GM12878 (cell line): Measurements from ENCODE around the gene AANAT. TPM values are rescaled to one million over a fixed set of nuclear protein-coding genes. Genes with fewer than 3 reads are reported as not detected.

Experiments
- ATAC-seq: fragments of 200-7000 bp; cut with Tn5 transposase; 3 replicates; pipeline ENCODE4 v1.9.1; 2020; ENCODE audit warnings: mild to moderate bottlenecking, moderate library complexity
- BruUV-seq: library from RNA; stranded (reverse); fragments of 400-500 nt; replicated peaks from 2 replicates; lab custom pipeline; 2021; lab: Mats Ljungman, UMichigan
- CTCF ChIA-PET: fragments of 300-600 bp; sonication (Branson Sonifier 250); formaldehyde crosslinking; extraction: SDS; loops from one replicate; lab custom pipeline; 2021; ENCODE audit warnings: inconsistent platforms; lab: Yijun Ruan, JAX
- POLR2A ChIA-PET: fragments of 350-600 bp; formaldehyde crosslinking; extraction: SDS; loops from one replicate; lab custom pipeline; 2021; ENCODE audit warnings: inconsistent platforms; lab: Charles Lee
- RAD21 ChIA-PET: fragments of 300-600 bp; sonication (Branson Sonifier 250); formaldehyde crosslinking; loops from one replicate; lab custom pipeline; 2023; ENCODE audit warnings: antibody characterized with exemption; ENCODE audit not compliant: unreplicated experiment; lab: Charles Lee
- SMC1A ChIA-PET: fragments of 300-600 bp; sonication (Branson Sonifier 250); formaldehyde crosslinking; loops from one replicate; lab custom pipeline; 2023; ENCODE audit not compliant: unreplicated experiment, uncharacterized antibody; lab: Charles Lee
- DNase-seq: peaks from one replicate; pipeline ENCODE4 v3.0.0-alpha.2; 2011; ENCODE audit warnings: low read depth, low spot score
- FAIRE-seq: peaks from 3 replicates; lab custom pipeline; 2011; peaks lifted over from hg19 to GRCh38; lab: Jason Lieb, UNC
- H2AFZ ChIP-seq: 2 replicates; pipeline ENCODE4 v1.6.0; 2011; ENCODE audit warnings: low read depth, low read length, control low read depth; ENCODE audit not compliant: control insufficient read depth
- H3K27ac ChIP-seq: 2 replicates; pipeline ENCODE4 v1.5.1; 2011; ENCODE audit warnings: control low read depth; ENCODE audit not compliant: control insufficient read depth, insufficient read depth
- H3K27me3 ChIP-seq, 2 experiments: replicated peaks in 1 of 2; 2 replicates each; pipeline versions ENCODE4 v1.6.0 to v1.6.1; 2011; ENCODE audit warnings: low read length in 1 of 2; ENCODE audit not compliant: control insufficient read depth in 2 of 2, insufficient read depth in 2 of 2
- H3K36me3 ChIP-seq, 2 experiments: 2 replicates each; pipeline ENCODE4 v1.5.1; 2011; ENCODE audit warnings: low read length in 1 of 2; ENCODE audit not compliant: control insufficient read depth in 2 of 2, insufficient read depth in 2 of 2
- H3K4me1 ChIP-seq: 2 replicates; pipeline ENCODE4 v1.6.1; 2011; ENCODE audit warnings: mild to moderate bottlenecking, low read length, moderate library complexity, mixed read lengths; ENCODE audit not compliant: control insufficient read depth, insufficient read depth
- H3K4me2 ChIP-seq: 2 replicates; pipeline ENCODE4 v1.6.0; 2011; ENCODE audit warnings: control low read depth; ENCODE audit not compliant: control insufficient read depth, insufficient read depth
- H3K4me3 ChIP-seq: fragments of 200-600 bp; sonication (generic); 2 replicates; pipeline ENCODE4 v1.5.1; 2016
- H3K79me2 ChIP-seq: 2 replicates; pipeline ENCODE4 v1.6.0; 2011; ENCODE audit warnings: low read length; ENCODE audit not compliant: control insufficient read depth, insufficient read depth
- H3K9ac ChIP-seq: 2 replicates; pipeline ENCODE4 v1.8.0; 2011; ENCODE audit warnings: low read length, control low read depth, mixed read lengths; ENCODE audit not compliant: control insufficient read depth, insufficient read depth
- H3K9me3 ChIP-seq: replicated peaks from 3 replicates; pipeline ENCODE4 v1.5.1; 2011; ENCODE audit warnings: mild to moderate bottlenecking, low read length; ENCODE audit not compliant: control insufficient read depth, insufficient read depth
- H4K20me1 ChIP-seq: 2 replicates; pipeline ENCODE4 v1.6.0; 2011; ENCODE audit not compliant: control insufficient read depth, insufficient read depth
- BHLHE40 ChIP-seq, 2 experiments: fragments of 450-650 bp in 1 of 2; IDR thresholded peaks; 2 replicates each; pipeline ENCODE4 v1.6.1; 2011 to 2017; ENCODE audit warnings: low read depth in 2 of 2, borderline replicate concordance in 1 of 2, improper control_type of control experiment in 1 of 2, low read length in 1 of 2, mild to moderate bottlenecking in 1 of 2
- ESRRA ChIP-seq: IDR thresholded peaks from 2 replicates; pipeline ENCODE4 v1.6.1; 2012; ENCODE audit warnings: mild to moderate bottlenecking, low read length, improper control_type of control experiment
- IKZF1 ChIP-seq: fragments of 450-650 bp; conservative IDR thresholded peaks from 2 replicates; pipeline ENCODE4 v1.6.1; 2017; ENCODE audit warnings: antibody characterized with exemption, mild to moderate bottlenecking
- MTA2 ChIP-seq: fragments of 450-650 bp; IDR thresholded peaks from 2 replicates; pipeline ENCODE4 v1.6.1; 2016; ENCODE audit warnings: low read depth, mild to moderate bottlenecking, moderate library complexity
- MTA3 ChIP-seq: IDR thresholded peaks from 2 replicates; pipeline ENCODE4 v1.6.1; 2012; ENCODE audit warnings: low read length, inconsistent platforms, borderline replicate concordance
- NR2C1 ChIP-seq: fragments of 450-650 bp; IDR thresholded peaks from 2 replicates; pipeline ENCODE4 v1.6.1; 2017; ENCODE audit warnings: antibody characterized with exemption, mild to moderate bottlenecking, moderate library complexity
- NR2C2 ChIP-seq: IDR thresholded peaks from 2 replicates; pipeline ENCODE4 v1.6.1; 2011; ENCODE audit warnings: borderline replicate concordance, low read depth; ENCODE audit not compliant: control insufficient read depth, insufficient read length
- NRF1 ChIP-seq: conservative IDR thresholded peaks from 2 replicates; pipeline ENCODE4 v1.6.1; 2011; ENCODE audit warnings: mild to moderate bottlenecking, low read depth, low read length, improper control_type of control experiment
- POLR2AphosphoS2 ChIP-seq: IDR thresholded peaks from 2 replicates; pipeline ENCODE4 v1.6.1; 2011; ENCODE audit warnings: low read depth, mild to moderate bottlenecking, low read length, improper control_type of control experiment, moderate library complexity
- RELA ChIP-seq: fragments of 450-650 bp; IDR thresholded peaks from 2 replicates; pipeline ENCODE4 v1.8.0; 2014; ENCODE audit warnings: borderline replicate concordance; ENCODE audit not compliant: partially characterized antibody
- SIN3A ChIP-seq: IDR thresholded peaks from 2 replicates; pipeline ENCODE4 v1.6.1; 2012; ENCODE audit warnings: low read depth, low read length, improper control_type of control experiment
- SP1 ChIP-seq: IDR thresholded peaks from one replicate; pipeline ENCODE4 v1.6.1; 2011; ENCODE audit warnings: low read depth, low read length
- SUZ12 ChIP-seq: fragments of 200-600 bp; sonication (generic); IDR thresholded peaks from one replicate; pipeline ENCODE4 v1.6.1; 2018; ENCODE audit warnings: antibody characterized with exemption, mild to moderate bottlenecking; ENCODE audit not compliant: unreplicated experiment
- ZZZ3 ChIP-seq: IDR thresholded peaks from 2 replicates; pipeline ENCODE4 v1.6.1; 2011; ENCODE audit warnings: low read depth; ENCODE audit not compliant: control insufficient read depth, insufficient read length
- WGBS: methylation state at CpG from one replicate; pipeline ENCODE4 v1.1.6; 2016; ENCODE audit warnings: low lambda C conversion rate; ENCODE audit not compliant: insufficient replicate concordance, insufficient coverage; ENCODE audit errors: missing lambda C conversion rate; 5-methylcytosine and 5-hydroxymethylcytosine counted together
- in situ Hi-C: fragments of 300-500 bp; cut with MboI; formaldehyde crosslinking; loops from 9 replicates; pipeline ENCODE4 v1.14.3; 2018; ENCODE audit warnings: mixed read lengths
- intact Hi-C: fragments of 100-400 bp; cut with micrococcal nuclease; formaldehyde crosslinking; loops from one replicate; pipeline ENCODE4 v1.14.2; 2022; ENCODE audit not compliant: unreplicated experiment
- polyA plus RNA-seq, 11 experiments: library from polyadenylated mRNA; depleted of rRNA in 4 of 11; unstranded in 6 of 11; stranded (reverse) in 5 of 11; fragments of >200 nt; fragmentation: Nextera tagmentation in 4 of 11; fragmentation: Illumina TruSeq in 1 of 11; extraction: Ambion mirVana in 4 of 11; extraction: Trizol in 1 of 11; gene quantifications; 1 replicate in 1 of 11; 2 replicates in 10 of 11; pipeline versions ENCODE4 v1.2.1 to v1.2.3, GENCODE V29; 2011 to 2016; ENCODE audit warnings: inconsistent platforms in 2 of 11, missing spikeins in 2 of 11, low read depth in 1 of 11
- total RNA-seq, 4 experiments: library from RNA; depleted of rRNA in 3 of 4; stranded (reverse); fragments of >200 nt in 3 of 4; fragmentation: Illumina TruSeq in 1 of 4; extraction: Trizol in 1 of 4; gene quantifications; 2 replicates each; pipeline versions ENCODE4 v1.2.1 to v1.2.3, GENCODE V29; 2013 to 2021
- TF ChIP-seq, protein P1 (sequence below): fragments of 450-650 bp; IDR thresholded peaks from 2 replicates; pipeline ENCODE4 v1.6.1; 2016; ENCODE audit warnings: mild to moderate bottlenecking, moderate library complexity, borderline replicate concordance
- TF ChIP-seq, protein P2 (sequence below): fragments of 450-650 bp; IDR thresholded peaks from 2 replicates; pipeline ENCODE4 v1.6.1; 2016; ENCODE audit warnings: mild to moderate bottlenecking
- TF ChIP-seq, protein P3 (sequence below): IDR thresholded peaks from 2 replicates; pipeline ENCODE4 v1.6.1; 2012; ENCODE audit warnings: low read depth, low read length, improper control_type of control experiment

The AANAT gene
- total and polyA plus RNA-seq, 10 of the 15 experiments (the other 5 are each of a cell fraction or from before 2014, with no cell fraction given): 0.23 TPM; not detected in 9

DNA sequence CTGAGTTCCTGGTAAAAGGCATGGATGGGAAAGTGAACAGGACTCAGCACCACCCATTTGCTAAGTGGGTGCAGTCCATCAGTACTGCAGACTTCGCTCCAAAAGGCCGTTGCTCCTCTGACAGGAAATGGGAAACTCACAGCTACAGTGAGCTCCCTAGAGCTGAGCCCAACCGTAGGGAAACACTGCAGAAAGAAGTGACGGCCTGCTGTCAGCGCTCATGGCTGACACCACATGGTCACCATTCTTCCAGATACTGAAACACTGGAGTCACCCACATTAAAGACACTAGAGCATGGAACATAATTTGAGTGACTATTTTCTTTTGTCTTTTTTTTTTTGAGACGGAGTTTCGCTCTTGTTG is 46.4 kb upstream of the AANAT start (continued):
- TF ChIP-seq, protein P1, sequence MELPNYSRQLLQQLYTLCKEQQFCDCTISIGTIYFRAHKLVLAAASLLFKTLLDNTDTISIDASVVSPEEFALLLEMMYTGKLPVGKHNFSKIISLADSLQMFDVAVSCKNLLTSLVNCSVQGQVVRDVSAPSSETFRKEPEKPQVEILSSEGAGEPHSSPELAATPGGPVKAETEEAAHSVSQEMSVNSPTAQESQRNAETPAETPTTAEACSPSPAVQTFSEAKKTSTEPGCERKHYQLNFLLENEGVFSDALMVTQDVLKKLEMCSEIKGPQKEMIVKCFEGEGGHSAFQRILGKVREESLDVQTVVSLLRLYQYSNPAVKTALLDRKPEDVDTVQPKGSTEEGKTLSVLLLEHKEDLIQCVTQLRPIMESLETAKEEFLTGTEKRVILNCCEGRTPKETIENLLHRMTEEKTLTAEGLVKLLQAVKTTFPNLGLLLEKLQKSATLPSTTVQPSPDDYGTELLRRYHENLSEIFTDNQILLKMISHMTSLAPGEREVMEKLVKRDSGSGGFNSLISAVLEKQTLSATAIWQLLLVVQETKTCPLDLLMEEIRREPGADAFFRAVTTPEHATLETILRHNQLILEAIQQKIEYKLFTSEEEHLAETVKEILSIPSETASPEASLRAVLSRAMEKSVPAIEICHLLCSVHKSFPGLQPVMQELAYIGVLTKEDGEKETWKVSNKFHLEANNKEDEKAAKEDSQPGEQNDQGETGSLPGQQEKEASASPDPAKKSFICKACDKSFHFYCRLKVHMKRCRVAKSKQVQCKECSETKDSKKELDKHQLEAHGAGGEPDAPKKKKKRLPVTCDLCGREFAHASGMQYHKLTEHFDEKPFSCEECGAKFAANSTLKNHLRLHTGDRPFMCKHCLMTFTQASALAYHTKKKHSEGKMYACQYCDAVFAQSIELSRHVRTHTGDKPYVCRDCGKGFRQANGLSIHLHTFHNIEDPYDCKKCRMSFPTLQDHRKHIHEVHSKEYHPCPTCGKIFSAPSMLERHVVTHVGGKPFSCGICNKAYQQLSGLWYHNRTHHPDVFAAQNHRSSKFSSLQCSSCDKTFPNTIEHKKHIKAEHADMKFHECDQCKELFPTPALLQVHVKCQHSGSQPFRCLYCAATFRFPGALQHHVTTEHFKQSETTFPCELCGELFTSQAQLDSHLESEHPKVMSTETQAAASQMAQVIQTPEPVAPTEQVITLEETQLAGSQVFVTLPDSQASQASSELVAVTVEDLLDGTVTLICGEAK: no peak
- TF ChIP-seq SIN3A: no peak
- no peak for TF ChIP-seq RELA
- no peak for TF ChIP-seq IKZF1
- no peak for TF ChIP-seq SP1
- TF ChIP-seq MTA2: no peak
- TF ChIP-seq MTA3: no peak
- TF ChIP-seq ZZZ3: no peak
- no peak for TF ChIP-seq BHLHE40 (IDR thresholded peaks at IDR 0.05; ENCODE audit: borderline replicate concordance in 1 of 2, low read depth in 2 of 2, low read length in 1 of 2)
- TF ChIP-seq, all 136 proteins: peak for 0

DNA sequence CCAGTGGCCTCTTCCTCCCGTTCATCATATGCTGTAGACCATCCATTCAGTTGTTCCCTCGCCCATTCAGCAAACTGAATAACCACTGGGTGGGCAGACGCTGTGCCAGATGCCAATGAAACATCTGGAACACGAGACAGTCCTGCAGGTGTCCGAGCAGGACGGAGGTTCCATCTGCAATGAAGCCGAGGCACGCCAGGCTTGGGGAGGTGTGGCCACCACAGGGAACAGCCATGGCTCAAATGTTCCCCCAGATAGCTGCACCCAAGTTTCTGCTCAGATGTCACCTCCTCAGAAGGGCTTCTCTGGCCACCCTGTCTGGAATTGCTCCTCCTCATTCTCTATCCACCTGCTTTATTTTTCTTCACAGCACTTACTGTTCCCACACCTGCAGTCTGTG is 45.0 kb upstream of the AANAT start:
- intact Hi-C loops: no loop called here
- WGBS: 82% methylated on average over 8 of the region's 8 CpGs
- ChIA-PET POLR2A (interaction anchor here (1.3 kb wide), 1 partner anchor 31 kb away, joined by 3 read pairs; the partner anchor contains the start of gene UBE2O), RAD21 (no interaction called here), CTCF (no interaction called here), SMC1A (no interaction called here)
- Histone ChIP-seq H3K4me2 (no peak overlapping the region), H3K27me3 (no peaks in the 10 kb centered on the region), H3K9me3 (no peaks in the 10 kb centered on the region), H3K36me3 (peaks cover 0 to 9% of the 10 kb centered on the region in 2 experiments; a peak in 2 of 4 replicates), H3K9ac (no peak overlapping the region), H2AFZ (no peak overlapping the region), H4K20me1 (no peaks in the 10 kb centered on the region; the same call in 1 of the 2 replicates), H3K27ac (no peak overlapping the region), H3K4me3 (no peak overlapping the region), H3K79me2 (peaks cover 24% of the 10 kb centered on the region), H3K4me1 (peaks cover 23% of the 10 kb centered on the region)
- FAIRE-seq (no peak), DNase-seq (no peak), ATAC-seq (no peak)
- in situ Hi-C loops: no loop called here
- BruUV-seq: no TSS peak
- TF ChIP-seq NR2C1 (no peak), ESRRA (no peak), MTA3 (no peak), NRF1 (no peak), NR2C2 (no peak), POLR2AphosphoS2 (no peak), SUZ12 (no peak)
- TF ChIP-seq, protein P2, sequence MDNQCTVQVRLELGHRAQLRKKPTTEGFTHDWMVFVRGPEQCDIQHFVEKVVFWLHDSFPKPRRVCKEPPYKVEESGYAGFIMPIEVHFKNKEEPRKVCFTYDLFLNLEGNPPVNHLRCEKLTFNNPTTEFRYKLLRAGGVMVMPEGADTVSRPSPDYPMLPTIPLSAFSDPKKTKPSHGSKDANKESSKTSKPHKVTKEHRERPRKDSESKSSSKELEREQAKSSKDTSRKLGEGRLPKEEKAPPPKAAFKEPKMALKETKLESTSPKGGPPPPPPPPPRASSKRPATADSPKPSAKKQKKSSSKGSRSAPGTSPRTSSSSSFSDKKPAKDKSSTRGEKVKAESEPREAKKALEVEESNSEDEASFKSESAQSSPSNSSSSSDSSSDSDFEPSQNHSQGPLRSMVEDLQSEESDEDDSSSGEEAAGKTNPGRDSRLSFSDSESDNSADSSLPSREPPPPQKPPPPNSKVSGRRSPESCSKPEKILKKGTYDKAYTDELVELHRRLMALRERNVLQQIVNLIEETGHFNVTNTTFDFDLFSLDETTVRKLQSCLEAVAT: no peak
- TF ChIP-seq, protein P3, sequence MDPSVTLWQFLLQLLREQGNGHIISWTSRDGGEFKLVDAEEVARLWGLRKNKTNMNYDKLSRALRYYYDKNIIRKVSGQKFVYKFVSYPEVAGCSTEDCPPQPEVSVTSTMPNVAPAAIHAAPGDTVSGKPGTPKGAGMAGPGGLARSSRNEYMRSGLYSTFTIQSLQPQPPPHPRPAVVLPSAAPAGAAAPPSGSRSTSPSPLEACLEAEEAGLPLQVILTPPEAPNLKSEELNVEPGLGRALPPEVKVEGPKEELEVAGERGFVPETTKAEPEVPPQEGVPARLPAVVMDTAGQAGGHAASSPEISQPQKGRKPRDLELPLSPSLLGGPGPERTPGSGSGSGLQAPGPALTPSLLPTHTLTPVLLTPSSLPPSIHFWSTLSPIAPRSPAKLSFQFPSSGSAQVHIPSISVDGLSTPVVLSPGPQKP: no peak
